Activated CD4-positive, alpha-beta memory T cell treated with anti-CD3 and anti-CD28 coated beads, Interleukin-2, amount 10 ng/mL, durations not matched to agents 7 days and 5 days (primary cell): Measurements from ENCODE around the gene CMTM6. TPM values are rescaled to one million over a fixed set of nuclear protein-coding genes. Genes with fewer than 3 reads are reported as not detected.

Source experiments
- CTCF ChIA-PET: fragments of 350-600 bp; sonication (Branson Sonifier 250); formaldehyde crosslinking; loops from one replicate; lab custom pipeline; 2021; ENCODE audit warnings: antibody characterized with exemption, inconsistent platforms; lab: Charles Lee
- POLR2A ChIA-PET: fragments of 350-600 bp; sonication (Branson Sonifier 250); formaldehyde crosslinking; loops from one replicate; lab custom pipeline; 2021; ENCODE audit warnings: antibody characterized with exemption; lab: Charles Lee
- DNase-seq: peaks from one replicate; pipeline ENCODE4 v3.0.0-alpha.2; 2020
- H3K27ac Mint-ChIP-seq: one replicate; pipeline ENCODE4 v1.8.0; 2021; ENCODE audit warnings: mild to moderate bottlenecking, mixed read lengths
- H3K27me3 Mint-ChIP-seq: one replicate; pipeline ENCODE4 v1.8.0; 2021; ENCODE audit warnings: mixed read lengths
- H3K36me3 Mint-ChIP-seq: one replicate; pipeline ENCODE4 v1.8.0; 2021; ENCODE audit warnings: low read depth, mixed read lengths
- H3K4me1 Mint-ChIP-seq: one replicate; pipeline ENCODE4 v1.8.0; 2021; ENCODE audit warnings: mixed read lengths
- H3K4me3 Mint-ChIP-seq: one replicate; pipeline ENCODE4 v1.8.0; 2021; ENCODE audit warnings: mild to moderate bottlenecking, mixed read lengths
- H3K9me3 Mint-ChIP-seq: one replicate; pipeline ENCODE4 v1.8.0; 2021; ENCODE audit warnings: mixed read lengths
- total RNA-seq, 2 experiments: library from RNA; stranded (reverse); gene quantifications; one replicate each; pipeline ENCODE4 v1.2.3, GENCODE V29; 2021

Gene CMTM6
- total RNA-seq, 2 experiments from 2014 or later = 89.5 to 91.8 TPM

- peaks cover 31% of the 10 kb centered on the region for H3K4me1 Mint-ChIP-seq
- peak; percentile 82 for DNase-seq
- CTCF ChIA-PET = interaction anchor here (0.9 to 1.7 kb wide), 8 partner anchors 9 to 163 kb away, joined by 3 to 7 read pairs (median 3); no protein-coding TSS in a partner anchor
These were observed 42.5 kb downstream of the CMTM6 start for GRCh38 chr3:32460031-32460749.

GRCh38 chr3:32459450-32459849 is 43.2 kb downstream of the CMTM6 start:
- Mint-ChIP-seq H3K9me3 (no peaks in the 10 kb centered on the region), H3K4me3 (peak overlapping the region; percentile 29), H3K36me3 (peaks cover 21% of the 10 kb centered on the region), H3K27me3 (no peaks in the 10 kb centered on the region), H3K4me1 (peaks cover 38% of the 10 kb centered on the region), H3K27ac (peak overlapping the region; percentile 96)
- ChIA-PET POLR2A (interaction anchor here (0.7 to 2.5 kb wide), 10 partner anchors 15 to 226 kb away, joined by 3 to 16 read pairs (median 5); partner anchors contain the start of genes CMTM7 and CNOT10), CTCF (interaction anchor here (0.9 to 1.7 kb wide), 6 partner anchors 8 to 69 kb away, joined by 3 to 12 read pairs (median 3); no protein-coding TSS in a partner anchor)
- DNase-seq = no peak

More at GRCh38 chr3:32460031-32460749, 42.5 kb downstream of the CMTM6 start:
- Mint-ChIP-seq H3K36me3 (peaks cover 17% of the 10 kb centered on the region), H3K27me3 (no peaks in the 10 kb centered on the region), H3K4me3 (peak overlapping the region; percentile 69), H3K27ac (peak overlapping the region; percentile 96), H3K9me3 (no peaks in the 10 kb centered on the region)
- POLR2A ChIA-PET = interaction anchor here (0.7 to 2.5 kb wide), 18 partner anchors 9 to 225 kb away, joined by 3 to 16 read pairs (median 4); partner anchors contain the start of genes CMTM7 and CNOT10

DNA sequence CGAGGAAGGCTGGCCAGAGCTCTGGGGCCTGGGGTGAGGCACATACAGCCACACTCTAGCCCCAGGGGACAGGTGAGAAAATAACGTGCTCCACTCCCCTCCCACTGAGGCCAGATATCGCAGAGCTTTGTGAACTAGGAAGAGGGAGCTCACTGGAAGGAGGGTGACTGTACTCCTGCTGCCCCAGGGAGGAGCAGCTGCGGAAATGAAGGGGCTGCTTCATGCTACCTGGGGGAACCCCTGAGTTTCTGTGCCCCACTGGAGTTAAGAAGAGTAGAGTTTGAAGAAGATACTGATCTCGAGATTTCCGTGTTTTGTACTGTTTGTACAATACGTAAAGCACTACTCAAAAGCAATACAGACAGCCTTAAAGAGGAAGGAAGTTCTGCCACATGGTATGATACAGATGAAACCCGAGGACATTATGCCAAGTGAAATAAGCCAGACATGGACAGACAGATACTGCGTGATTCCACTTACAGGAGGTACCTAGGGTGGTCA is 44.6 kb downstream of the CMTM6 start:
- H3K27ac Mint-ChIP-seq = peak overlapping the region; percentile 88
- ChIA-PET CTCF (interaction anchor here (1.1 to 2.4 kb wide), 3 partner anchors 10 to 82 kb away, joined by 3 to 17 read pairs (median 4); no protein-coding TSS in a partner anchor), POLR2A (interaction anchor here (1.0 to 2.4 kb wide), 9 partner anchors 10 to 86 kb away, joined by 3 to 16 read pairs (median 4); partner anchors contain the start of gene CMTM7)
- peak overlapping the region; percentile 19 for H3K4me3 Mint-ChIP-seq
- H3K36me3 Mint-ChIP-seq = peaks cover 32% of the 10 kb centered on the region
- H3K4me1 Mint-ChIP-seq = peaks cover 38% of the 10 kb centered on the region
- peak; percentile 47 for DNase-seq
- no peaks in the 10 kb centered on the region for H3K27me3 Mint-ChIP-seq
- H3K9me3 Mint-ChIP-seq = no peaks in the 10 kb centered on the region

DNA sequence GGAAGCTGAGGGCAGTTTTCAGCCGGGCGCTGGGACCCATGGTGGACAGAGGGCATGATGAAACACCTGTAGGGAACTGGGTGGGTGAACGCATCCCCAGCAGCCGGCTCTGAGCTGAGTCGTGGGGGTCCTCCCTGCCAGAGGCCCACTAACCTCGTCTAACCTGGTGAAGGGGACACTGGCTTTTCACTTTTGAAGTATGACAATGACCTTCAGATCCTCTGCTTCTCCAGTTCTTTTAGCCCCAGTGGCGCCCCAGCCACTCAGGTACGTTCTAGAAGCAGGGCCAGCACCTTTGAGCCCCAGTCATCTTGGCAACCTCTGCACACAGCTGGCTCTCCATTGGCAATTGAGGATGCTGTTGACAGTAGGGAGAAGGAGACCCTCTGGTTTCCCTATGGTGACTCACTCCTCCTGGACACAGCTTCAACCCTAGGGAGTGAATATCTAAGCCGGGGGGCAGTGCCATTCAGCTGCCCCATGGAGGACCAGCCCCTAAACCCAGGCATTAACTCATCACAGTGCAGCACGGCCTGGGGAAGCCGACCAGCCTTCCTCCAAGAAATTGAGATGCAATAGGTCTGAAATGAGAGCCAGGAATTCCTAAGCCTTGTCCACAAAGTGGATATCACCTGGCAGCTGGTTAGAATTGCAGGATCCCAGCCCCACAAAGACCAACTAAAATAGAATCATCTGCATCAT is 46.1 kb downstream of the CMTM6 start:
- Mint-ChIP-seq H3K27ac (peak overlapping the region; percentile 88), H3K27me3 (no peaks in the 10 kb centered on the region), H3K36me3 (peaks cover 38% of the 10 kb centered on the region), H3K4me3 (peak overlapping the region; percentile 10), H3K4me1 (peaks cover 39% of the 10 kb centered on the region), H3K9me3 (no peaks in the 10 kb centered on the region)
- ChIA-PET POLR2A (interaction anchor here (1.0 to 2.4 kb wide), 4 partner anchors 18 to 65 kb away, joined by 3 to 16 read pairs (median 4); partner anchors contain the start of gene CMTM7), CTCF (interaction anchor here (2.4 kb wide), 1 partner anchor 12 kb away, joined by 17 read pairs; no protein-coding TSS in a partner anchor)
- no peak for DNase-seq

DNA sequence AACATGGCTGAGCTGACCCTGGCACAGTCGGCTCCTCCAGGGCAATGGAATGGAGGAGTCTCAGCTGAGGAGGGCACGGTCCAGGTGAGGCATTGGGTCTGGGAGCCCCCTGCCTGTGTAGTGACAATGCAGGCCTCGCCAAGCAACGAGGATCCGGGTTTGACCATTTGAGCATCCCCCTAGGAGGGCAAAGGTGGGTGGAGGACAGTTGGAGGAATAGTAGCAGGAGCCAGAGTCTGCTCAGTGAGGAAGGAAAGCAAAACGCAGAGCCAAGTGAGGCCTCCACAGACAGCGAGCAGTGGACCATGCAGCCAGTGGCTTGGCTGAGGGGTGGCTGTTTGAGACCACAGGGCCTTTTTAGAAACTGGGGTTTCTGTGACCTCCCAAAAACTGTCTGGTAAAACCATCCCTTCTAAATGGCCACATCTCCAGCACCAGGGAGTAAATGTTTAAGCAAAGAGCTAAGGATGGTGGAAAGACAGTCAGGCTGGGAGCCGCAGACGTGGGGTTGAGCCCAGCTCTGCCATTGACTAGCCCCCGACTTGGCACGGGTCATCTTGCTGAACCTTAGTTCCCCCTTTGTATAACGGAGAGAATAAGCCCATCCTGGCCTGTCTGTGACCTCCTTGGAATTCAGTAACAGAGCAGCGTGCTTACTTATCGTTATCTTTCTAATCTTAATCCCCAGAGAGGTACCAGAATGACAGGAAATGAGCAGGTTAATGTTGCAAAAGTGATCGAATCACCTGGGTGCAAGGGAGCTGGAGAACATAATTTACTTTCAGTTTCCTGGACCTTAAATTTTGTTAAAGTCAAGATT is 46.8 kb downstream of the CMTM6 start:
- peaks cover 39% of the 10 kb centered on the region for H3K4me1 Mint-ChIP-seq
- peaks cover 39% of the 10 kb centered on the region for H3K36me3 Mint-ChIP-seq
- H3K27me3 Mint-ChIP-seq = no peaks in the 10 kb centered on the region

DNA sequence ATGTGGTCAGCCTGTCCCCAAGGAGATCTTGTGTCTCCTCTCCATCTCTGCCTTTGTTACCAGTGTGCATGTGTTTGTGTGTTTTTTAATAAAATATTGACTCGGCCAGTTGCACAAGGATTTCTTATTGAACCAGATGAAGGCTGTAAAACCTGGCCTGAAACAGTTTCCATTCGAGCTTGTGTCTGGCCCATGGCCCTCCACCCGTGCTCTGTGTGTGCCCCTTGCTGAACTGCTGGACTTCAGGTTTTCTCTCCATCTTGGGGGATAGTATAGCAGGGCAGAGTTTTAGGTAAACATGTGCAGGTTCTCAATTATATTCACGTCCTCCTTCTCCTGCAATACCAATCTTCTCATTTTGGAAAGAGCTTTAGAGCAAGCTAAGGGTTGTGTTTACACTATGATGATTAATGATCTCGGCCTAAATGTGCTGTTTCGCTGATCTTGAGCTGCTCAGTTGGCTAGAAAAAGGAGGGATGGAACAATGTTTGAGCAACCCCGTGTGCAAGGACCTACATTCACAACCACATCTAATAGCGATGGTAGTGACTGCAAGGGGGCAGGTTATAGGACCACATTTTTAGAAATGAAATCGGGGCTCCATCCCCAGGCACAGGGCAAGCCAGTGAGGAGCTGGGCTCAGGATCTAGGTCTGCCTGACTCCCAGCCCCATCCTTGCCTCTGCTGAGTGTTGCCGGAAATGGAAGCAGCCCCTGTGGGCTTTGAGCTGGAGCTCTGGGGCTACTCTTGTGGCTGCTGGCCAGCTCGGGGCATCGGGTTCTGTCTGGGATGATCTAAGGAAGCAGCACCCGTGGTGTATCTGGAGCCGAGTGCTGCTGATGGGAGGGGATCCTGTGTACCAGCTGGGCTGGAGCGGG is 47.7 kb downstream of the CMTM6 start:
- Mint-ChIP-seq H3K27me3 (no peaks in the 10 kb centered on the region), H3K36me3 (peaks cover 45% of the 10 kb centered on the region), H3K9me3 (no peaks in the 10 kb centered on the region), H3K27ac (peak overlapping the region; percentile 66), H3K4me3 (no peak overlapping the region), H3K4me1 (peaks cover 39% of the 10 kb centered on the region)
- ChIA-PET POLR2A (interaction anchor here (0.6 to 1.4 kb wide), 2 partner anchors 21 to 35 kb away, joined by 3 to 5 read pairs; no protein-coding TSS in a partner anchor), CTCF (interaction anchor here (2.3 kb wide), 1 partner anchor 13 kb away, joined by 8 read pairs; no protein-coding TSS in a partner anchor)
- no peak for DNase-seq

More for the DNA sequence above, 46.8 kb downstream of the CMTM6 start:
- no peaks in the 10 kb centered on the region for H3K9me3 Mint-ChIP-seq
- no peak for DNase-seq
- H3K27ac Mint-ChIP-seq = peak overlapping the region; percentile 66
- H3K4me3 Mint-ChIP-seq = peak overlapping the region; percentile 10
- ChIA-PET POLR2A (interaction anchor here (0.6 to 2.4 kb wide), 5 partner anchors 17 to 34 kb away, joined by 3 to 16 read pairs (median 3); no protein-coding TSS in a partner anchor), CTCF (interaction anchor here (2.3 to 2.4 kb wide), 2 partner anchors 12 kb away, joined by 8 to 17 read pairs; no protein-coding TSS in a partner anchor)

GRCh38 chr3:32454111-32454510 is 48.5 kb downstream of the CMTM6 start:
- Mint-ChIP-seq H3K36me3 (peaks cover 50% of the 10 kb centered on the region), H3K9me3 (no peaks in the 10 kb centered on the region), H3K4me1 (peaks cover 39% of the 10 kb centered on the region), H3K27me3 (no peaks in the 10 kb centered on the region), H3K27ac (no peak overlapping the region), H3K4me3 (no peak overlapping the region)
- ChIA-PET POLR2A (no interaction called here), CTCF (interaction anchor here (2.3 kb wide), 1 partner anchor 14 kb away, joined by 8 read pairs; no protein-coding TSS in a partner anchor)
- DNase-seq = peak; percentile 9

DNA sequence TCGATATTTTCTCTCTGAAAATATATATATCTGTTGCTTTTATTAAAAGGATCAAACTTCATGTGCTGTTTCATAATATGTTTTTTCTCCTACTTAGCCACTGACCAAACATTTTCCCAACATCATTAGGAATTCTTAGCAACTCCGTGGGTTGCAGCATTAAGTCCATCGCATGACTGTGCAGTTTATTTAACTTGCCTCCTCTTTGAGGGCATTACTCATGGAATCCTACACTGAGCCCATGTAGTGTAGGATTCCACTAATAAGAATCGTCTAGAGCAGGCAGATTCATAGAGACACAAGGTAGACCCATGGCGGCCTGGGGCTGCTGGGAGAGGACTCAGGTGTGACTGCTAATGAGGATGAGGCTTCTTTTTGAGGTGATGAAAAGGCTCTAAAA is 49.3 kb downstream of the CMTM6 start:
- H3K27ac Mint-ChIP-seq = no peak overlapping the region
- no peaks in the 10 kb centered on the region for H3K9me3 Mint-ChIP-seq
- no peaks in the 10 kb centered on the region for H3K27me3 Mint-ChIP-seq
- ChIA-PET CTCF (no interaction called here), POLR2A (no interaction called here)
- peak; percentile 7 for DNase-seq
- H3K36me3 Mint-ChIP-seq = peaks cover 56% of the 10 kb centered on the region
- H3K4me1 Mint-ChIP-seq = peaks cover 38% of the 10 kb centered on the region
- H3K4me3 Mint-ChIP-seq = no peak overlapping the region

DNA sequence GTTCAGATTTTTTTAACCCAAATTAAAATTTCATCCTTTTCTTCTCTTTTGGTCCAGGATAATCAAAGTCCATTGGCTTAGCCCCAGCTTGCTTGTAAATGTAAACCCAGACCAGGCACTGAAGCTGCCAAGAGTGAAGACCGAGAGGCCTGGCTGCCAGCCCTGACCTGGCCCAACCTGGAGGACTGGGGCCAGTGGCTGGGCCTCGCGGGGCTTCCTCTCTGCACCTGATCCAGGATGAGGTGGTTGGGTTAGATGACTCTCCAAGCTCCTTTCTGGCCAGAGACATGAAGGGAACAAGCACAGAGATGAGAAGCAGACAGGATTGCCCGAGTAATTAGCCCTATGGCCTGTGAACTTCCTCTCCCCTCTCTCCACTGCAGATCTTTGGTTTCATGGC is 50.6 kb downstream of the CMTM6 start:
- no peaks in the 10 kb centered on the region for H3K27me3 Mint-ChIP-seq
- POLR2A ChIA-PET = interaction anchor here (1.5 to 2.4 kb wide), 2 partner anchors 9 to 19 kb away, joined by 4 to 12 read pairs; no protein-coding TSS in a partner anchor
- DNase-seq = no peak
- H3K27ac Mint-ChIP-seq = no peak overlapping the region
- CTCF ChIA-PET = interaction anchor here (0.7 to 2.1 kb wide), 2 partner anchors 16 to 28 kb away, joined by 5 read pairs; no protein-coding TSS in a partner anchor
- no peak overlapping the region for H3K4me3 Mint-ChIP-seq
- H3K9me3 Mint-ChIP-seq = no peaks in the 10 kb centered on the region
- peaks cover 31% of the 10 kb centered on the region for H3K4me1 Mint-ChIP-seq
- peaks cover 60% of the 10 kb centered on the region for H3K36me3 Mint-ChIP-seq

GRCh38 chr3:32450992-32451659 is 51.5 kb downstream of the CMTM6 start:
- Mint-ChIP-seq H3K36me3 (peaks cover 64% of the 10 kb centered on the region), H3K4me1 (peaks cover 23% of the 10 kb centered on the region), H3K27me3 (no peaks in the 10 kb centered on the region), H3K27ac (no peak overlapping the region), H3K9me3 (no peaks in the 10 kb centered on the region), H3K4me3 (no peak overlapping the region)
- ChIA-PET CTCF (interaction anchor here (0.9 to 2.1 kb wide), 1 partner anchor 17 kb away, joined by 3 to 5 read pairs; no protein-coding TSS in a partner anchor), POLR2A (interaction anchor here (1.5 to 2.4 kb wide), 2 partner anchors 10 to 18 kb away, joined by 4 to 12 read pairs; no protein-coding TSS in a partner anchor)
- DNase-seq = peak; percentile 6
